Heart left ventricle (tissue), 13 donors: ENCODE results near the gene RNF145.

Experiments
- CTCF ChIP-seq, 12 donors: fragments of 200-600 bp; sonication (generic) in 4 of 12; IDR thresholded peaks; one replicate each; pipeline versions ENCODE4 v1.5.0 to v1.8.0; 2018 to 2022; ENCODE audit warnings: antibody characterized with exemption in 12 of 12, mild to moderate bottlenecking in 5 of 12
- POLR2A ChIP-seq, 2 donors: fragments of 450-650 bp; IDR thresholded peaks; one replicate each; pipeline ENCODE4 v1.6.1; 2017; ENCODE audit warnings: antibody characterized with exemption in 2 of 2, mild to moderate bottlenecking in 2 of 2, moderate library complexity in 2 of 2
- donor health status: ischemic (EF 13 %, LVEDD 7.1; RV severe dilation, severe dysfunction).
- donor health status: DM: no; HTN: yes; CAD: no.
- donor health status: DM: no; HTN: no; CAD: no.
- donor health status: ischemic (EF 25% LVEDD 6.9; RV normal size, moderate dysfunction).
- donor health status: ischemic (EF 25% LVEDD 5.7; RV mildly dilated, moderate dysfunction).
- donor health status: ischemic (EF 35%, LVEDD 5.7; RV mildly dilated, moderate dysfunction).
- donor health status: nonischemic (EF 11% LVEDD 7.7; RV severe dilation, severe dysfunction).
- donor health status: DM: yes; HTN: yes; CAD: no.
- donor health status: PGD.
- donor health status: ischemic (EF 29% LVEDD 5.4; RV normal size, mild dysfunction).
- donor health status: nonischemic (EF 23%, LVEDD 6.1; RV moderate dilation, normal function).

- TF ChIP-seq CTCF (IDR thresholded peaks at IDR 0.05) (no peak), POLR2A (IDR thresholded peaks at IDR 0.05) (no peak)
Observed at GRCh38 chr5:159209438-159210209, at the start of gene RNF145.
